PFSK-1 (cell line): Measurements from ENCODE around the gene CYTH3.

Experiments
- FOXP2 ChIP-seq: optimal IDR thresholded peaks from 2 replicates; pipeline ENCODE3; 2011; ENCODE audit warnings: borderline replicate concordance, control low read depth, inconsistent platforms; ENCODE audit not compliant: insufficient read depth; ENCODE audit errors: extremely low read length, extremely low read depth
- POLR2AphosphoS5 ChIP-seq: IDR thresholded peaks from 2 replicates; pipeline ENCODE4 v1.6.1; 2012; ENCODE audit warnings: low read depth, mild to moderate bottlenecking, control low read depth, low read length, moderate library complexity
- SIN3A ChIP-seq: IDR thresholded peaks from 2 replicates; pipeline ENCODE4 v1.6.1; 2012; ENCODE audit warnings: mild to moderate bottlenecking, low read length, moderate library complexity, borderline replicate concordance; ENCODE audit not compliant: insufficient read depth
- TAF1 ChIP-seq: IDR thresholded peaks from 2 replicates; pipeline ENCODE4 v1.6.1; 2012; ENCODE audit warnings: low read length, control low read depth, borderline replicate concordance; ENCODE audit not compliant: insufficient read depth
- TF ChIP-seq, protein P1 (sequence below), 2 experiments: IDR thresholded peaks; 2 replicates each; pipeline versions ENCODE4 v1.6.1 to v1.8.0; 2011 to 2012; ENCODE audit warnings: low read depth in 2 of 2, low read length in 2 of 2, control low read depth in 1 of 2, inconsistent platforms in 1 of 2, mild to moderate bottlenecking in 1 of 2, moderate library complexity in 1 of 2; ENCODE audit not compliant: insufficient read depth in 1 of 2

The CYTH3 gene

DNA sequence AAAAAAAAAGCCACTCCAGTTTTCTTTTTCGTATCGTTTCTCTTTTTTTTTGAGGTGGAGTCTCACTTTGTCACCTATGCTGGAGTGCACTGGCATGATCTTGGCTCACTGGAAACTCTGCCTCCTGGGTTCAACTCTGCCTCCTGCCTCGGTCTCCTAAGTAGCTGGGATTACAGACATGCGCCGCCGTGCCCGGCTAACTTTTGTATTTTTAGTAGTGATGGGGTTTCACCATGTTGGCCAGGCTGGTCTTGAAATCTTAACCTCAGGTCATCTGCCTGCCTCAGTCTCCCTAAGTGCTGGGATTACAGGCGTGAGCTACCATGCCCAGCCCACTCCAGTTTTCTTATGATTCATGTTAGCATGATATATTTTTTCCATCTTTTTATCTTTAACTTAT, 148.6 kb downstream of the CYTH3 start:
- TF ChIP-seq POLR2AphosphoS5 = no peak
- TF ChIP-seq TAF1 = no peak
- TF ChIP-seq, protein P1, sequence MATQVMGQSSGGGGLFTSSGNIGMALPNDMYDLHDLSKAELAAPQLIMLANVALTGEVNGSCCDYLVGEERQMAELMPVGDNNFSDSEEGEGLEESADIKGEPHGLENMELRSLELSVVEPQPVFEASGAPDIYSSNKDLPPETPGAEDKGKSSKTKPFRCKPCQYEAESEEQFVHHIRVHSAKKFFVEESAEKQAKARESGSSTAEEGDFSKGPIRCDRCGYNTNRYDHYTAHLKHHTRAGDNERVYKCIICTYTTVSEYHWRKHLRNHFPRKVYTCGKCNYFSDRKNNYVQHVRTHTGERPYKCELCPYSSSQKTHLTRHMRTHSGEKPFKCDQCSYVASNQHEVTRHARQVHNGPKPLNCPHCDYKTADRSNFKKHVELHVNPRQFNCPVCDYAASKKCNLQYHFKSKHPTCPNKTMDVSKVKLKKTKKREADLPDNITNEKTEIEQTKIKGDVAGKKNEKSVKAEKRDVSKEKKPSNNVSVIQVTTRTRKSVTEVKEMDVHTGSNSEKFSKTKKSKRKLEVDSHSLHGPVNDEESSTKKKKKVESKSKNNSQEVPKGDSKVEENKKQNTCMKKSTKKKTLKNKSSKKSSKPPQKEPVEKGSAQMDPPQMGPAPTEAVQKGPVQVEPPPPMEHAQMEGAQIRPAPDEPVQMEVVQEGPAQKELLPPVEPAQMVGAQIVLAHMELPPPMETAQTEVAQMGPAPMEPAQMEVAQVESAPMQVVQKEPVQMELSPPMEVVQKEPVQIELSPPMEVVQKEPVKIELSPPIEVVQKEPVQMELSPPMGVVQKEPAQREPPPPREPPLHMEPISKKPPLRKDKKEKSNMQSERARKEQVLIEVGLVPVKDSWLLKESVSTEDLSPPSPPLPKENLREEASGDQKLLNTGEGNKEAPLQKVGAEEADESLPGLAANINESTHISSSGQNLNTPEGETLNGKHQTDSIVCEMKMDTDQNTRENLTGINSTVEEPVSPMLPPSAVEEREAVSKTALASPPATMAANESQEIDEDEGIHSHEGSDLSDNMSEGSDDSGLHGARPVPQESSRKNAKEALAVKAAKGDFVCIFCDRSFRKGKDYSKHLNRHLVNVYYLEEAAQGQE (IDR thresholded peaks at IDR 0.05; ENCODE audit: insufficient read depth in 1 of 2, low read depth in 2 of 2, low read length in 2 of 2) = no peak
- TF ChIP-seq SIN3A = no peak
- TF ChIP-seq FOXP2 = no peak

DNA sequence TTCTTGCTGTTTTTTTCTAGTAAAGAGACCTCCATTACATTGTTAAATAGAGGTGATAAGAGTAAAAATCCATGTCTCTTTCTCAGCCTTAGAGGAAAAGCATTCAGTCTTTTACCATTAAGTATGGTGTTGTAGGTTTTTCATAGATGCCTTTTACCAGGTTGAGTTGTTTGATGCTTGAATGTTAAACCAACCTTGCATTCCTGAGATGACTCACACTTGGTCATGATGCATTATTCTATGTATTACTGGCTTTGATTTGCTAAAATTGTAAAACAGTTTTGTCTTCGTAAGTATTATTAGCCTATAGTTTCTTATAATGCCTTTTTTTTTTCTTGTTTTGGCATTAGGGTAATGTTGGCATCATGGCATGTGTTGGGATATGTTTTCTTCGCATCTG, 151.3 kb downstream of the CYTH3 start:
- no peak for TF ChIP-seq SIN3A
- no peak for TF ChIP-seq POLR2AphosphoS5
- no peak for TF ChIP-seq TAF1
- TF ChIP-seq, protein P1 (IDR thresholded peaks at IDR 0.05; ENCODE audit: insufficient read depth in 1 of 2, low read depth in 2 of 2, low read length in 2 of 2) = no peak
- TF ChIP-seq FOXP2 = no peak

DNA sequence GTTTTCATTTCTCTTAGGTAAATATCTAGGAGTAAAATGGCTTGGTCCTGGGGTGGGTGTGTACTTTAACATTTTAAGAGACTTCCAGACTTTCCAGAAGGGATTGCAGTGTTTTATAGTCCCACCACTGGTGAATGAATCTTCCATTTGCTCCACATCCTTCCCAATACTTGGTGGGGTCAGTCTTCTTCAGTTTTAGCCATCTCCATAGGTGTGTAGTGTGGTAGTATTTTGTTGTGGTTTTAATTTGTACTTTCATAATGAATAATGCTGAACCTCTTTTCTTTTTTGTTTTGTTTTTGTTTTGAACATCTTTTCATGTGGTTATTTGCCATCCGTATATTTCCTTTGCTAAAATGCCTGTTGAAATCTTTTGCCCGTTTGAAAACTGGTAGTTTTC, 154.9 kb downstream of the CYTH3 start:
- TF ChIP-seq TAF1 (no peak), POLR2AphosphoS5 (no peak), SIN3A (no peak), FOXP2 (no peak)
- TF ChIP-seq, protein P1 (IDR thresholded peaks at IDR 0.05; ENCODE audit: insufficient read depth in 1 of 2, low read depth in 2 of 2, low read length in 2 of 2) = no peak

DNA sequence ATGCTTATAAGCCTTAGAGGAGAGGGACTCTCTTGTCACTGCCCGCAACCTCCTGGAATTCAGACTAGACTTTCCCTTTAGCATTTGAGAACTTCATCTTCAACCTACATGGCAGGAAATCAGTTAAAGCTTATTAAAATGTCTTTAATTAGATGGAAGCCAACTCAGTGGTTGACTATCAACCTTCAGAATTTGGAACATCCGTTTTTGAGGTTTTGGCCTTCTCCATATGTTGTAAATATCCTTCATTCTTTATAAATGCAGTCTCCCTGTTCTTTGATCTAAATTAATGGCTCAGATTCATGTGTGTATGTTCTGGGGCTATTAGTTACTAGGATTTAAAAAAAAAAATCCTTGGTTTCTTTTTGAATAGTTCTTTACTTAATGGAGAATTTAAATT, 156.2 kb downstream of the CYTH3 start:
- TF ChIP-seq POLR2AphosphoS5 = no peak
- TF ChIP-seq, protein P1 (IDR thresholded peaks at IDR 0.05; ENCODE audit: insufficient read depth in 1 of 2, low read depth in 2 of 2, low read length in 2 of 2) = no peak
- no peak for TF ChIP-seq TAF1
- TF ChIP-seq SIN3A = no peak
- TF ChIP-seq FOXP2 = no peak
